HG02610 (cell line): ENCODE results near the gene KANSL2.

Experiments
- ATAC-seq: cut with Tn5 transposase; IDR thresholded peaks from one replicate; pipeline ENCODE4 v1.9.1; 2021; ENCODE audit warnings: mild to moderate bottlenecking, moderate library complexity; ENCODE audit not compliant: unreplicated experiment

Gene KANSL2

DNA sequence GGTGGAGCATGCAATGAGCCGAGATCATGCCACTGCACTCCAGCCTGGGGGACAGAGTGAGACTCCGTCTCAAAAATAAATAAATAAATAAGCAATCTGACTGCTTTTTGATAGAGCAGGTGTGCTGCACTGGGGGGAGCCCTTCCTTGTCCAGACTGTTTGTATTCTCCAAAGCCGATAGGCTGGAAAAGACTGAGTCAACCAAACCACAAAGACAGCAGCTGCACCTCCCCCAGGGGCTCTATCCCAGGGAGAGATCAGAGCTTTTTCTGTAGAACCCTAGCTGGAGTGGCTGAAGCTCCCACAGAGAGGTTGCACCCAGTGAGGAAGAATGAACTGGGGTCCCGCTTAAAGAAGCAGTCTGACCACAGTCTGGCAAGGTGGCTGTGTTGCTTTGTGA is 66.4 kb downstream of the KANSL2 start:
- ATAC-seq, result no peak

DNA sequence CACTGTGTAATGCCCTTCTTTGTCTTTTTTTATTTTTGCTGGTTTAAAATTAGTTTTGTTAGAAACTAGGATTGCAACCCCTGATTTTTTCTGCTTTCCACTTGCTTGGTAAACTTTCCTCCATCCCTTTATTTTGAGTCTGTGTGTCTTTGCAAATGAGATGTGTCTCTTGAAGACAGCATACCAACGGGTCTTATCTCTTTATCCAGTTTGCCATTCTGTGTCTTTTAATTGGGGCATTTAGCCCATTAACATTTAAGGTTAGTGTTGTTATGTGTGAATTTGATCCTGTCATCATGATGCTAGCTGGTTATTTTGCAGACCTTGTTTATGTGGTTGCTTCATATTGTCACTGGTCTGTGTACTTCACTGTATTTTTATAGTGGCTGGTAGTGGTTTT is 68.7 kb downstream of the KANSL2 start:
- no peak for ATAC-seq
